Heart left ventricle (tissue), 13 donors: ENCODE measurements around the gene LCNL1.

Experiments used
- POLR2A ChIP-seq, 2 donors: fragments of 450-650 bp; IDR thresholded peaks; one replicate each; pipeline ENCODE4 v1.6.1; 2017; ENCODE audit warnings: antibody characterized with exemption in 2 of 2, mild to moderate bottlenecking in 2 of 2, moderate library complexity in 2 of 2
- TF ChIP-seq, protein P1 (sequence below), 12 donors: fragments of 200-600 bp; sonication (generic) in 4 of 12; IDR thresholded peaks; one replicate each; pipeline versions ENCODE4 v1.5.0 to v1.8.0; 2018 to 2022; ENCODE audit warnings: antibody characterized with exemption in 12 of 12, mild to moderate bottlenecking in 5 of 12
- donor health status: ischemic (EF 13 %, LVEDD 7.1; RV severe dilation, severe dysfunction).
- donor health status: DM: no; HTN: yes; CAD: no.
- donor health status: DM: no; HTN: no; CAD: no.
- donor health status: ischemic (EF 25% LVEDD 6.9; RV normal size, moderate dysfunction).
- donor health status: ischemic (EF 25% LVEDD 5.7; RV mildly dilated, moderate dysfunction).
- donor health status: ischemic (EF 35%, LVEDD 5.7; RV mildly dilated, moderate dysfunction).
- donor health status: nonischemic (EF 11% LVEDD 7.7; RV severe dilation, severe dysfunction).
- donor health status: DM: yes; HTN: yes; CAD: no.
- donor health status: PGD.
- donor health status: ischemic (EF 29% LVEDD 5.4; RV normal size, mild dysfunction).
- donor health status: nonischemic (EF 23%, LVEDD 6.1; RV moderate dilation, normal function).

GRCh38 chr9:136936645-136937170 lies 46.1 kb upstream of the LCNL1 start:
- TF ChIP-seq, protein P1, sequence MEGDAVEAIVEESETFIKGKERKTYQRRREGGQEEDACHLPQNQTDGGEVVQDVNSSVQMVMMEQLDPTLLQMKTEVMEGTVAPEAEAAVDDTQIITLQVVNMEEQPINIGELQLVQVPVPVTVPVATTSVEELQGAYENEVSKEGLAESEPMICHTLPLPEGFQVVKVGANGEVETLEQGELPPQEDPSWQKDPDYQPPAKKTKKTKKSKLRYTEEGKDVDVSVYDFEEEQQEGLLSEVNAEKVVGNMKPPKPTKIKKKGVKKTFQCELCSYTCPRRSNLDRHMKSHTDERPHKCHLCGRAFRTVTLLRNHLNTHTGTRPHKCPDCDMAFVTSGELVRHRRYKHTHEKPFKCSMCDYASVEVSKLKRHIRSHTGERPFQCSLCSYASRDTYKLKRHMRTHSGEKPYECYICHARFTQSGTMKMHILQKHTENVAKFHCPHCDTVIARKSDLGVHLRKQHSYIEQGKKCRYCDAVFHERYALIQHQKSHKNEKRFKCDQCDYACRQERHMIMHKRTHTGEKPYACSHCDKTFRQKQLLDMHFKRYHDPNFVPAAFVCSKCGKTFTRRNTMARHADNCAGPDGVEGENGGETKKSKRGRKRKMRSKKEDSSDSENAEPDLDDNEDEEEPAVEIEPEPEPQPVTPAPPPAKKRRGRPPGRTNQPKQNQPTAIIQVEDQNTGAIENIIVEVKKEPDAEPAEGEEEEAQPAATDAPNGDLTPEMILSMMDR (IDR thresholded peaks at IDR 0.05) = no peak
- no peak for TF ChIP-seq POLR2A (IDR thresholded peaks at IDR 0.05)
